ENCODE measurements around the gene FAM124B. TPM values are rescaled to one million over a fixed set of nuclear protein-coding genes. Genes with fewer than 3 reads are reported as not detected.

Gene FAM124B
- total RNA-seq, 1 donor from 2014 or later, result not detected

- H3K36me3 Mint-ChIP-seq, result no peaks in the 10 kb centered on the region
- peaks cover 3% of the 10 kb centered on the region for H3F3A ChIP-seq (ENCODE audit: low read depth)
- H3K4me3 Mint-ChIP-seq, result no peak overlapping the region
- no peaks in the 10 kb centered on the region for H3K9me3 ChIP-seq (ENCODE audit: low read depth)
- H3K4me2 ChIP-seq, result no peak overlapping the region
- no peak overlapping the region for H2AFZ ChIP-seq (replicated peaks)
- no peaks in the 10 kb centered on the region for H4K20me1 ChIP-seq (ENCODE audit: low read depth)
- no peaks in the 10 kb centered on the region for H3K79me2 ChIP-seq (ENCODE audit: low read depth)
- peaks cover 21% of the 10 kb centered on the region for H3K27me3 Mint-ChIP-seq (ENCODE audit: insufficient read depth, low read depth)
- no peaks in the 10 kb centered on the region for H3K36me3 ChIP-seq
- DNase-seq (ENCODE audit: low spot score), result no peak
- H3K27ac Mint-ChIP-seq, result no peak overlapping the region
- no peaks in the 10 kb centered on the region for H3K27me3 ChIP-seq
- H3K4me1 ChIP-seq, result peaks cover 3% of the 10 kb centered on the region
- no peak overlapping the region for H3K27ac ChIP-seq
- TF ChIP-seq EZH2phosphoT487 (IDR thresholded peaks at IDR 0.05) (no peak), CTCF (IDR thresholded peaks at IDR 0.05) (no peak), EZH2 (IDR thresholded peaks at IDR 0.05) (no peak)
- H3K4me1 Mint-ChIP-seq, result peaks cover 11% of the 10 kb centered on the region
- peaks cover 22% of the 10 kb centered on the region for H3K9me3 Mint-ChIP-seq
- H3K9ac ChIP-seq, result no peak overlapping the region
- H3K4me3 ChIP-seq, result no peak overlapping the region
Measured at GRCh38 chr2:224428787-224429440, 27.0 kb upstream of the FAM124B start.

DNA sequence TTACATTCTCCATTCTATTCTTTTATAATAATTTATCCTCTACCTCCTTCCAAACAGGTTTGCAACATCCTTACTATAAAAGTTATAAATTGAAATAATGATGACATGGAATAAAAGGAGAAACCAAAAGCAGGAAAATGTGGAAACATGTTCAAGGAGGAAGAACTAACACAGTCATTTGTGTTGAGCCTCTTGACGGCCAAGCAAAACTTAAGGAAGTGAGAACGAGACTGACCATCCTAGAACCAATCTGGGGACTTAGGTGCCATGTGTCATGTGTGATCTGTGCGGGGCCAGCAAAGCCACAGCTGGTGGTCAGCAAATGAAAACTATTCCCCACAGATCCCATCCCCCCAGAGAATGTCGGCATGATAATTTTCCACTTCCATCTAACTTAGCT, 25.6 kb upstream of the FAM124B start:
- H3K4me2 ChIP-seq, result no peak overlapping the region
- no peaks in the 10 kb centered on the region for H3K9me3 ChIP-seq (ENCODE audit: low read depth)
- TF ChIP-seq CTCF (IDR thresholded peaks at IDR 0.05), result no peak
- no peak for TF ChIP-seq EZH2phosphoT487 (IDR thresholded peaks at IDR 0.05)
- no peak for TF ChIP-seq EZH2 (IDR thresholded peaks at IDR 0.05)
- H3K27me3 Mint-ChIP-seq (ENCODE audit: insufficient read depth, low read depth), result peaks cover 20% of the 10 kb centered on the region
- no peak overlapping the region for H3K4me3 ChIP-seq
- H3K27ac Mint-ChIP-seq, result no peak overlapping the region
- no peaks in the 10 kb centered on the region for H3K4me1 ChIP-seq
- H3K9me3 Mint-ChIP-seq, result peaks cover 18% of the 10 kb centered on the region
- H3K27ac ChIP-seq, result no peak overlapping the region
- H3K9ac ChIP-seq, result no peak overlapping the region
- H3K36me3 ChIP-seq, result no peaks in the 10 kb centered on the region
- no peaks in the 10 kb centered on the region for H3K27me3 ChIP-seq
- no peaks in the 10 kb centered on the region for H4K20me1 ChIP-seq (ENCODE audit: low read depth)
- H3K4me1 Mint-ChIP-seq, result peaks cover 4% of the 10 kb centered on the region
- no peaks in the 10 kb centered on the region for H3F3A ChIP-seq (ENCODE audit: low read depth)
- no peaks in the 10 kb centered on the region for H3K36me3 Mint-ChIP-seq
- H3K4me3 Mint-ChIP-seq, result no peak overlapping the region
- H3K79me2 ChIP-seq (ENCODE audit: low read depth), result no peaks in the 10 kb centered on the region
- DNase-seq (ENCODE audit: low spot score), result no peak
- no peak overlapping the region for H2AFZ ChIP-seq (replicated peaks)

DNA sequence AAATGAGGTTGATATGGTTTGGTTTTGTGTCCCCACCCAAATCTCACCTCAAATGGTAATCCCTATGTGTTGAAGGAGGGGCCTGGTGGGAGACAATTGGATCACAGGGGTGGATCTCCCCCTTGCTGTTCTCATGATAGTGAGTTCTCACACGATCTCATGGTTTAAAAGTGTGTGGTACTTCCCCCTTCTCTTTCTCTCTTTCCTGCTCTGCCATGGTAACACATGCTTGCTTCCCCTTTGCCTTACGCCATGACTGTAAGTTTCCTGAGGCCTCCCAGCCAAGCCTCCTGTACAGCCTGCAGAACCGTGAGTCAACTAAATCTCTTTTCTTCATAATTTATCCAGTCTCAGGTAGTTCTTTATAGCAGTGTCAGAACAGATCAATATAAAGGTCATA, 24.7 kb upstream of the FAM124B start:
- no peak overlapping the region for H3K9ac ChIP-seq
- H3K36me3 Mint-ChIP-seq, result no peaks in the 10 kb centered on the region
- H3K27me3 ChIP-seq, result no peaks in the 10 kb centered on the region
- no peaks in the 10 kb centered on the region for H3F3A ChIP-seq (ENCODE audit: low read depth)
- no peak overlapping the region for H3K4me3 Mint-ChIP-seq
- peaks cover 13% of the 10 kb centered on the region for H3K9me3 Mint-ChIP-seq
- H3K79me2 ChIP-seq (ENCODE audit: low read depth), result no peaks in the 10 kb centered on the region
- peaks cover 16% of the 10 kb centered on the region for H3K27me3 Mint-ChIP-seq (ENCODE audit: insufficient read depth, low read depth)
- H4K20me1 ChIP-seq (ENCODE audit: low read depth), result no peaks in the 10 kb centered on the region
- no peak overlapping the region for H2AFZ ChIP-seq (replicated peaks)
- no peaks in the 10 kb centered on the region for H3K9me3 ChIP-seq (ENCODE audit: low read depth)
- no peaks in the 10 kb centered on the region for H3K4me1 ChIP-seq
- H3K27ac ChIP-seq, result no peak overlapping the region
- no peak overlapping the region for H3K4me2 ChIP-seq
- H3K36me3 ChIP-seq, result no peaks in the 10 kb centered on the region
- TF ChIP-seq EZH2phosphoT487 (IDR thresholded peaks at IDR 0.05) (no peak), CTCF (IDR thresholded peaks at IDR 0.05) (no peak), EZH2 (IDR thresholded peaks at IDR 0.05) (no peak)
- H3K4me3 ChIP-seq, result no peak overlapping the region
- H3K27ac Mint-ChIP-seq, result no peak overlapping the region
- DNase-seq (ENCODE audit: low spot score), result no peak
- H3K4me1 Mint-ChIP-seq, result no peaks in the 10 kb centered on the region
